ENCODE results near the gene SLA2. TPM values are rescaled to one million over a fixed set of nuclear protein-coding genes. Genes with fewer than 3 reads are reported as not detected.

Gene SLA2
- total and polyA plus RNA-seq, 8 donors = 0.87 to 1.8 (median 1.1) TPM

DNA sequence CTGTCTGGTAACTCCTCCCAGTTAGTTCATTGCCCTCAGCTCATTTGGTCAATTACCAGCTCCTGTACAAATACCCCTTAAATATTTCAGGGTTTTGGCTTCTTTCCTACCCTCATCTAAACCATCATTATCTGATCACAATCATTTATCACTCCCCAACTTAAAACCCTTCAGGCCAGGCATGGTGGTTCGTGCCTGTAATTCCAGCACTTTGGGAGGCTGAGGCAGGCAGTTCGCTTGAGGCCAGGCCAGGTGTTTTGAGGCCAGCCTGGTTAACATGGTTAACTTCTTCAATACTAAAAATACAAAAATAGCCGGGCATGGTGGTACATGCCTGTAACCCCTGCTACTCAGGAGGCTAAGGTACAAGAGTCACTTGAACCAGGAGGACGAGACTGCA is 63.2 kb downstream of the SLA2 start:
- intact Hi-C loops (cut with DNase I) = no loop called here
- no peak overlapping the region for H3K27ac ChIP-seq
- DNase-seq = no peak
- no peaks in the 10 kb centered on the region for H3K27me3 ChIP-seq
- peaks cover 0 to 45% of the 10 kb centered on the region in 2 donors for H3K36me3 ChIP-seq
- H3K4me1 ChIP-seq = no peaks in the 10 kb centered on the region
- TF ChIP-seq CTCF (IDR thresholded peaks at IDR 0.05) = no peak
- H3K4me3 ChIP-seq = no peak overlapping the region
- no peaks in the 10 kb centered on the region for H3K9me3 ChIP-seq
- ATAC-seq = no peak

- Histone ChIP-seq H3K27me3 (no peaks in the 10 kb centered on the region), H3K9me3 (no peaks in the 10 kb centered on the region), H3K4me3 (no peak overlapping the region), H3K4me1 (no peaks in the 10 kb centered on the region), H3K36me3 (peaks cover 0 to 45% of the 10 kb centered on the region in 2 donors), H3K27ac (no peak overlapping the region)
- no peak for TF ChIP-seq CTCF (IDR thresholded peaks at IDR 0.05)
- ATAC-seq = no peak
- intact Hi-C loops (cut with DNase I) = no loop called here
- DNase-seq = no peak
Measured at GRCh38 chr20:36582322-36582721, 63.7 kb downstream of the SLA2 start.

- no peak for DNase-seq
- Histone ChIP-seq H3K27me3 (no peaks in the 10 kb centered on the region), H3K27ac (no peak overlapping the region), H3K36me3 (peaks cover 0 to 45% of the 10 kb centered on the region in 2 donors), H3K9me3 (no peaks in the 10 kb centered on the region), H3K4me3 (no peak overlapping the region), H3K4me1 (peaks cover 0 to 7% of the 10 kb centered on the region in 2 donors)
- no peak for TF ChIP-seq CTCF (IDR thresholded peaks at IDR 0.05)
- intact Hi-C loops (cut with DNase I) = no loop called here
- no peak for ATAC-seq
Measured at GRCh38 chr20:36579996-36580545, 65.9 kb downstream of the SLA2 start.

GRCh38 chr20:36578356-36579041 is 67.5 kb downstream of the SLA2 start:
- H3K9me3 ChIP-seq = no peaks in the 10 kb centered on the region
- intact Hi-C loops (cut with DNase I) = no loop called here
- peaks cover 0 to 9% of the 10 kb centered on the region in 2 donors for H3K27me3 ChIP-seq
- ATAC-seq = no peak
- peaks cover 0 to 45% of the 10 kb centered on the region in 2 donors for H3K36me3 ChIP-seq
- no peak for DNase-seq
- no peak overlapping the region for H3K27ac ChIP-seq
- peaks cover 0 to 14% of the 10 kb centered on the region in 2 donors for H3K4me1 ChIP-seq
- TF ChIP-seq CTCF (IDR thresholded peaks at IDR 0.05) = no peak
- H3K4me3 ChIP-seq = no peak overlapping the region

DNA sequence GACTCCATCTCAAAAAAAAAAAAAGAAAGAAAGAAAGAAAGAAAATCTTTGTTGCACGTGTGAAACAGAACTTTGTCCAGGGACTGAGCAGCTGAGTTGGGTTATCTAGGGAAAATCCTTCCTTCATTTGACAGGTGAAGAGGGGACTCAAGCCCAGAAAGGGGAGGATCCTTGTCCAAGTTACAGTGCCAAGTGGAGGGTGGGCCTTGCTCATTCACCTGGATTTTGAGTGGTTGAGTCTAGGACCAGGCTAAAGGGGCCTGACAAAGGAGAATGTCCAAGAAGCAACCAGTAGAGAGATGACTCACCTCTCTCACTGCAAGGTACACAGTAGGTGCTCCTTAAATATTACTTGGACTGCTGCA is 69.9 kb downstream of the SLA2 start:
- Histone ChIP-seq H3K4me3 (no peak overlapping the region), H3K9me3 (no peaks in the 10 kb centered on the region), H3K27me3 (peaks cover 0 to 18% of the 10 kb centered on the region in 2 donors), H3K36me3 (peaks cover 0 to 26% of the 10 kb centered on the region in 2 donors), H3K4me1 (peaks cover 4 to 22% of the 10 kb centered on the region in 2 donors), H3K27ac (no peak overlapping the region)
- no peak for TF ChIP-seq CTCF (IDR thresholded peaks at IDR 0.05)
- DNase-seq = no peak
- intact Hi-C loops (cut with DNase I) = no loop called here
- no peak for ATAC-seq
